ENCODE data around the gene RMRP. TPM values are rescaled to one million over a fixed set of nuclear protein-coding genes. Genes with fewer than 3 reads are reported as not detected.
"Not testable (repeated sequence)": the region's sequence is repeated elsewhere in the genome, so short reads cannot be mapped to it uniquely, and the experiment has no call there.

The RMRP gene
- total RNA-seq, 1 donor from 2014 or later, result 32,732 TPM

DNA sequence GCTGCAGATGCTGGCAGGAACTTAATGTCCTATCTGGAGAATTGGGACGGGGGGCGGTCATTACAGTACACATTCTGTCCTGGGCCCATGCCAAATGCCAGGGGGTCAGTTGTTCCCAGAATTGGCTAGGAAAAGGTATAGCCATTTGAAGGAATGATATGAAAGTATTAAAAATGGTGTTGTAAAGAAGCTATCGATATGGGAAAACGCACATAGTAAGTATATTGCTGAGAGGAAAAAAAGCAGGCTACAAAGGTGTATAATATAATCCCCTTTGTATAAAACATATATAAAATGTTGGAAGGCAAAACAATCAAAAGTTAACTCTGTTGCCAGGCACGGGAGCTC, 7.6 kb upstream of the RMRP start:
- DNase-seq (ENCODE audit: low read depth, low spot score), result no peak

- DNase-seq (ENCODE audit: low read depth, low spot score), result no peak
Measured at GRCh38 chr9:35664531-35665470, 7.0 kb upstream of the RMRP start, which contains the start of gene ARHGEF39. ARHGEF39 (minus strand) TSS chr9:35665195; CDS start chr9:35665169, 26 bp downstream.

DNA sequence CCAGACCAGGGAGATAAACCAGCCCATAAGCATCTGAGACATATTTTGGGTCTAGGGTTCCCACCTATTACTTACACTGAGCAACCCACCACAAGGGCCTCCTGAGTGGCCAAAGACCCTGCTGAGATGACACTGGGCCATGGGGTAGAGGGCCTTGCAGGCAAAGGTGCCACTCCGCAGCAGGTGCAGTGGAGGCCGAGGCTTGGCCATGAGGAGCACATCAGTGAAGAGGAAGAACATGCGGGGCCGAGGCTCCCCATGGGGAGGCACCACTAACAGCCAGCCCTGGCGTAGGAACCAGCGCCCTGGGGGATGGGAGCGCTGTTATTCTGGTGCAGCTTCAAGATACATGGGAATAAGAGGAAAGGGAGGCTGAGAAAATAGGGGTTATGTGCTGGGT, 4.6 kb upstream of the RMRP start:
- DNase-seq (ENCODE audit: low read depth, low spot score), result no peak

- no peak for DNase-seq (ENCODE audit: low read depth, low spot score)
Measured at GRCh38 chr9:35661756-35662350, 4.0 kb upstream of the RMRP start.

DNA sequence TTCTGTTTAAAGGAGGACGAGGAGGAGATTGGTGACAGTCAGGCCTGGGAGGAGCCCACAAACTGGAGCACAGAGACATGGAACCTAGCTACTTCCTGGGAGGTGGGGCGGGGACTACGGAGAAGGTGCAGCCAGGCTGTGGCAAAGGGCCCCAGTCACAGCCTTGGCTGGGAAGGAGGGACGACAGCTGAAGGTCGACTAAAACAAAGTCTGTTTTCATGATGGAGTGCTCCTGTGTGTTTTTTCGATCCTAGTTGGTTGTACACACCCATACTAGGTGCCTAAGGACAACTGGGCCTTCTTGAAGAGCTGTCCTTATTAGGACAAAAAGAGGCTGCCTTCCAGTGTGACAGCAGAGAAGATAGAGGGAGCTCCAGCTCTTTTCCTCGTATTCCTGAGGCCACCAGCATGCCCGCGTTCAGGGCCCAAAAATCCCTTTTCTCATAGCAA, 3.2 kb upstream of the RMRP start:
- DNase-seq (ENCODE audit: low read depth, low spot score), result no peak

GRCh38 chr9:35659340-35659739, 1.5 kb upstream of the RMRP start:
- no peak for DNase-seq (ENCODE audit: low read depth, low spot score)

GRCh38 chr9:35658968-35659220, 1.1 kb upstream of the RMRP start:
- DNase-seq (ENCODE audit: low read depth, low spot score), result no peak

GRCh38 chr9:35658137-35658967, 533 bp upstream of the RMRP start, which contains the start of gene CCDC107:
CCDC107 (plus strand) TSS chr9:35658292; CDS start chr9:35658380, 88 bp downstream.
- no peak for DNase-seq (ENCODE audit: low read depth, low spot score)

- no peak for DNase-seq (ENCODE audit: low read depth, low spot score)
Measured at GRCh38 chr9:35656831-35657545, 831 bp downstream of the RMRP start.

- DNase-seq (ENCODE audit: low read depth, low spot score), result no peak
Measured at GRCh38 chr9:35656348-35656747, 1.5 kb downstream of the RMRP start.

DNA sequence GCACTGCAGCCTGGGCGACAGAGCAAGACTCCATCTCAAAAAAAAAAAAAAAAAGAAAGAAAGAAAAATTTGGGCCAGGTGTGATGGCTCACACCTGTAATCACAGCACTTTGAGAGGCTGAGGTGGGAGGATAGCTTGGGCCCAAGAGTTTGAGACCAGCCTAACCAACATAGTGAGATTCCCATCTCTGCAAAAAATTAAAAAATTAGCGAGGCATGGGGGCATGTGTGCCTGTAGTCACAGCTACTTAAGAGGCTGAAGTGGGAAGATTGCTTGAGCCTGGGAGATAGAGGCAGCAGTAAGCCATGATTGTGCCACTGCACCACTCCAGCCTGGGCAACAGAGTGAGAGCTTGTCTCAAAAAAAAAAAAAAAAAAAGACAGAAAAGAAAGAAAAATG, 4.2 kb downstream of the RMRP start:
- no peak for DNase-seq (ENCODE audit: low read depth, low spot score)

DNA sequence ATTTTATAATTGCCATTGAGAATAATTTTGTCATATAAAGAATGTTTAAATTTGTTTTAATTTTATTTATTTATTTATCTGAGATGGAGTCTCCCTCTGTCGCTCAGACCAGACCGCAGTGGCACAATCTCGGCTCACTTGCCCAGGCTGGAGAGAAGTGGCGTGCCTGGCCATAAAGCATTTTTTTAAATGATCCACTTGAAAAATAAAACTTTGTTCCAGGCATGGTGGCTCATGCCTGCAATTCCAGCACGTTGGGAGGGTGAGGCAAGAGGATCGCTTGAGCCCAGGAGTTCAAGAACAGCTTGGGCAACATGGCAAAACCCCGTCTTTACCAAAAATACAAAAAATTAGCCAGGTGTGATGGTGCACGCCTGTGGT, 5.0 kb downstream of the RMRP start:
- DNase-seq (ENCODE audit: low read depth, low spot score), result no peak

GRCh38 chr9:35651956-35652828, 5.6 kb downstream of the RMRP start:
- no peak for DNase-seq (ENCODE audit: low read depth, low spot score)

- DNase-seq (ENCODE audit: low read depth, low spot score), result no peak
Measured at GRCh38 chr9:35650341-35651158, 7.3 kb downstream of the RMRP start, which contains the start of gene SIT1. SIT1 (minus strand) TSS chr9:35650931; CDS start chr9:35650853, 78 bp downstream.

GRCh38 chr9:35649431-35650340, 8.1 kb downstream of the RMRP start:
- no peak for DNase-seq (ENCODE audit: low read depth, low spot score)

DNA sequence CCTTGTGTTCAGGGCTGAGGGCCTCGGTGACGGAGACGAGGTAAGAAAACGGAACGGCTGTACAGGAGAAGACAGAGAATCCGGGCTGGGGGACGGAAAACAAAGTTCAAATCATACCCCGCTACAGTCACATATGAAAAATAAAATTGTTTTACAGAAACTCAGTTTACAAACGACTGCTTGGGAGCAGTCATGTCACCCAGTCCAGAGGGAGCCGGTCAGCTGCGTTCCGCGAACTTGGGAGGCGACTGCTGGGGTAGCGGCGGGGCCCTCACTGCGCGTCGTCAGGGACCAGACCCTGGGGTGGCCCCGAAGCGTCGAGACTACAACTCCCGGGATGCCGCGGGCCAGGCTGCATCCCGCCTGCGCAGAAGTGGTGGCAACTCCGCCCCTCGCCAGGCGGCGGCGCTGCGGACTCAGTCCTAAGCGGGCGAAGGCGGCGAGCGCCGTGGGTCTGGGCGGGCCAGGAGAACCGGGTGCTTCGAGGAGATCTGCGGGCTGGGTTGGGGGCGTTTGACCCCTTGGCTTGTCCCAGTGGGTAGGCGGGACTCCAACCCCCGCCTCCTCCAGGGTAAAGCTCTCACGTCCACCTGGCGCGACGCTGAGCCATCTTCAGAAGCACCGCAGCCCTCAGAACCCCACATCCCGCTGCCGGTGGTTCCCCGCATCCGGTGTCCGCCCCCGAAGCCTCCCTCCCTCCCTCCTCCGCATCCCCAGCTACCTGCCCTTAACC, 11.1 kb downstream of the RMRP start:
- no peak for DNase-seq (ENCODE audit: low read depth, low spot score)

DNA sequence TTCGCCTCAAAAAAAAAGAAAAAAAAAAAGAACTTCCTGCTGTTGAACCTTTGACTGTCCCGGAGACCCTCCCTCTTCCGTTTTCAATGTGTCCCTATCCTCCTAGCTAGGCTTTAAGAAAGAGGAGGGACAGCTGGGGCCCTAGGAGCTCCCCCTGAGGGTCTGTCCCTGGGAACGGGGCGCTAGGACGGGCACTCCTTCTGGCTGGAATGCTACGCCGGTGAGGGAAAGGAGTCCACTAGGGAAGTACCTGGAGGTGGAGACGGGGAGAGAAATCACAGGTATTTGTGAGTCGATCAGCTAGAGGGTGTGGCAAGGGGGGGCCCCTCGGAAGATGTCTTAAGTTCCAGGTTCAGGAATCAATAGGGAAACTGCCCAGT, 11.7 kb downstream of the RMRP start:
- no peak for DNase-seq (ENCODE audit: low read depth, low spot score)

DNA sequence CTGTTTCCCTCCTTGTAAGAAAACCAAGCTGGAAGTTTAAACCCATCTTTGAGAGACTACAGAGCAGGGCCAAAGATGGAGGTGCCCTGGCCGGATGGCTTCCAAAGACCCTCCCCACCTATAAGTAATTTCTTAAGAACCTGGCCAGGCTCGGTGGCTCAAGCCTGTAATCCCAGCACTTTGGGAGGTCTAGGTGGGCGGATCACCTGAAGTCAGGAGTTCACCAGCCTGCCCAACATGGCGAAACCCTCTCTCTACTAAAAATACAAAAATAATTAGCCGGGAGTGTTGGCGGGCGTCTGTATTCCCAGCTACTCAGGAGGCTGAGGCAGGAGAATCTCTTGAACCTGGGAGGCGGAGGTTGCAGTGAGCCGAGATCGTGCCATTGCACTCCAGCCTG, 12.1 kb downstream of the RMRP start:
- not testable (repeated sequence) for DNase-seq (ENCODE audit: low read depth, low spot score)

Measured in pulmonary artery endothelial cell (primary cell).